Activated T-helper 1 cell treated with anti-CD3 and anti-CD28 coated beads, Interleukin-2, amount 50 U/mL, for 16 hours (primary cell): ENCODE measurements around the gene DNM3.

Experiments
- DNase-seq, 2 donors: peaks; one replicate each; pipeline ENCODE4 v3.0.0-alpha.2; 2020; ENCODE audit warnings: low read depth in 1 of 2, low spot score in 1 of 2

The DNM3 gene

DNA sequence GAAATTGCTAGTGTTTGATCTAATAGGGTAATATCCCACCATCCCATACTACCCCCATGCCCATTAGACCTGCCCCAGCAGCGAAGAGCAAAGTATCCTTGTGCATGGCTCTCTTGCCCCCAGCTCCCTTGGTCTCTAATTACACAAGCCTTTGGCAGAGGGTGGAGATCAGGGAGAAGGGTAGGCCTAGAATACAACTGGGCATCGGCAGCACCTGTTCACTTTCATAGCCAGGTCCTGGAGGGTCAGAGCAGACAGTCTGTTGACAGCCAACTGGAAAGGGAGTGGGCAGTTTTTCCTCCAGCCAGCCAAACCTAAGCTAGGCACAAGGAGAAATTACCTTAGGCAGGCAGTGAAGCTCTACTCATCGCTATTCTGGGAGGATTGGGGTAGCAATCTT, 605.2 kb downstream of the DNM3 start:
- DNase-seq = no peak

DNA sequence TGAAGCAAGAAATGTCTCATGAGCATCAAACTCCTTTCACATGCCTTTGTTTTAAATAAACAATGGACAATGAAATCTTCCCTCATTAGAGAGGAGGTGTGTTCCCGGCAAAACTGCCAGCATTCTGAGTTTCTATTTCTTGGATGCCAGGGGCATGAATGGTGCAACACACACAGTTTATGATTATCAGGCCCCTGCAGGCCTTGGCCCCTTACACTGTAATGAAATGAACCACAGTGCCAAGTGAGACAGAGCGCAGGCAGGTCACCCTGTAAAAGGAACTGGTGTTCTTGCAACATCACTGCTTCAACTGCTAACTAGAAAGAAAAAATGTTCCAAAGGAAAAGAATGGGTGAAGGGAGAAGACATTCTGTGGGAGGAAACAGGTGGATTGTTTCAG, 606.3 kb downstream of the DNM3 start:
- DNase-seq = no peak

DNA sequence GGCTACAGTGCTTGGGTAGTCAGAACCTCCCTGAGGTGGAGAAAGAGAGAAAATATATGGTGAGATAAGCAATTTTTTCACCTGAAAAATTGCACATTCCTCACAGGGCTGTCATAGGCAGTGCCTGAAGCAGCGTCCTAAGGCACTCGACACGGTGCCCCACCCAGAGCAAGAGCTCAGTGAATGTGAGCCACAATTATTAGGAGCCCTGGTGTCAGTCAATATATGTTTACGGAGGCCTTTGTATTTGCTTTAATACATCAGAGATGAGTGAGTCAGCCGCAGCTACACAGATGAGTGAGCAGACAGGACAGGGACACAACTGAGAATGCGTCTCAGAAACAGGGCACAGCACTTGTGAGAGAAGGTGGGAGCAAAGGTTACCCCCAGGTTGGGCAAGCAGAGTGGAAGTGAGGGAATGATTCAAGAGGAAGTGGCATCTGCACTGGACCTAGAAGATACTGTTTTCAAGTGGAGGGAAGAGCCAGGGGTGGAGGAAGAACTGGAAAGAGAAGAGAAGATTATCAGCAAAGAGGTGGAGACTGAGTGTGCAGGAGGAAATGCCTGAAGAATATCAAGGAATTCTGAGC, 607.8 kb downstream of the DNM3 start:
- DNase-seq = no peak

- peak in 1 of 2 donors; percentile 6 for DNase-seq
Observed at GRCh38 chr1:172449585-172450523, 608.6 kb downstream of the DNM3 start.

DNA sequence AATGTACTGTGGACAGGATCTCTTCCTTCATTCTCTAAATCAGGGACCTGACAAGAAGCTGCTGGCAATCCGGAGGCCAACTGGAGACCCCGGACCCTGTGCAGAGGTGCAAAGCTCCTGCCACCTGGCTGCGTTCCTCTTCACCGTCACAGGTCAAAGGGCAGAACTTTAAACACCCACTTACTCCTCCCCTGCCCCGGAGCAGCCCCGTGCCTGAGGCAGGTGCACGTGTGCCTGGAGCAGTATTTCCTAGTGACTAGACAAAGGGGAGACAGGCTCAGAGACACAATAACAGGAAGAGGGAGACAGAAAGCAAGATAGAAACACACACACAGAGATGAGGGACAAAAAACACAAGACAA, 609.2 kb downstream of the DNM3 start:
- no peak for DNase-seq

- no peak for DNase-seq
Observed at GRCh38 chr1:172451002-172451443, 609.7 kb downstream of the DNM3 start.

DNA sequence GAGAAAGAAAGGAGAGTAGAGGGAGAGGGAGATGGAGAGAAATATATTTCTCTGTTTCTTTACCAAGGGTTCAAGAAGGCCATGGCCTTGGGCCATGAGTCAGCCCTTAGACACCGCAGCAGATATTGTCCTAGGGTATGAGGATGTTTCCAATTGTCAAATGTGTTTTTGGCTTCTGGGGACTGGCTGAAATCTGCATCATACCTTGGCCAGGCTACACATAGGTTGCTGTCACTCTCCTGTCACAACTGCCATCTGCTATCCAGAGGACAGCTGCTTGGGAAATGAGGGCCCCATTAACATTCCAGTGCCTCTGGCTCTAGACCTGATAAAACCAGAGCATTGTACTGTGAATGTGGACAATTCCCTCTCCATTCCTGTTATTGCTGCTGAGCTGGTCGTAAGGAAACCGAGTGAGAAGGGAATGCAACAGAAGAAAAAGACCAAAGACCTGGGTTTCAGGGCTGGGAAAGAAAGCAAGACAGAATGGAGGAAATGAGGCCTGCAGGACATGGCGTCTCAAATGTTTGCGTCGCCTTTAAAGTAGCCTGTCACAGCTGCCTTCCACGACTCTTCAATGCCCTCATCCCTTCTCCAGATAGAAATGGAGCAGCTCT, 611.3 kb downstream of the DNM3 start:
- no peak for DNase-seq

GRCh38 chr1:172453153-172453545, 611.9 kb downstream of the DNM3 start:
- DNase-seq = no peak

DNA sequence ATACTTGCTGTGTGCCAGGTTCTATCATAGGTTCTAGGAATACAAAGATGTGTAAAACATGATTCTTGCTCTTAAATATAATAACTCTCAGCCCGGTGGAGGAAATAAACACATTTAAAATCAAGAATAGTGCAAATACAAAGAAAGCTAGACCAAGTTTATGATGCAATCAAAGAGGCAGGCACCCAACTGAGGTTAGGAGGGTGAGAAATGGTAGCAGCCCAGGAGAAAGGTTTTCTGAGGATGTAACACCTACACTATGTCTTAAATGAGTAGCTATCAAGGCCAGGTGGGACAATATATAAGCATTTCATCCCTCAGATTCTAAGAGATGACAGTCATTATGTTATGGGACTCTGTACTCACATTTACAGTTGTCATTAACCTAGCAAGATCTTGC, 612.3 kb downstream of the DNM3 start:
- DNase-seq = no peak

GRCh38 chr1:172455451-172455850, 614.2 kb downstream of the DNM3 start:
- no peak for DNase-seq

DNA sequence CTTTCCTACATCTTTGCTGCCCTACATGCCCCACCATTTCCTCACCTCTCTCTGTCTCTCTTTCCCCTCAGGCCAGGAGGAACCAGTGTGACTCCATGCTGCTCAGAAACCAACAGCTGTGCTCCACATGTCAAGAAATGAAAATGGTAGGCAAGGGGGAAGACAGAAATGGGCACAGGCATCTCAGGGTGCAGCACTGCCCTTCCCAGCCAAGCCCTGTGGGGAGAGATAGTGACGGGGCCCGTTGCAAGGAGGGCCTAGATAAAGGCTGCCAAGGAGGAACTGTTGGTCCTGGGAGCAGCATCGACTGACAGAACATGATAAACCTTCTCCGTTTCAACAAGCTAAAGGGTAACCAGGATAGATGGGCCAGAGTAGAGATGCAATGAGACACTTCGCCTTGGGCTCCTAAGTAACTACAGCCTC, 615.1 kb downstream of the DNM3 start:
- DNase-seq = no peak

GRCh38 chr1:172457479-172458130, 616.3 kb downstream of the DNM3 start:
- DNase-seq = no peak

GRCh38 chr1:172460177-172460576, 618.9 kb downstream of the DNM3 start:
- DNase-seq = no peak

DNA sequence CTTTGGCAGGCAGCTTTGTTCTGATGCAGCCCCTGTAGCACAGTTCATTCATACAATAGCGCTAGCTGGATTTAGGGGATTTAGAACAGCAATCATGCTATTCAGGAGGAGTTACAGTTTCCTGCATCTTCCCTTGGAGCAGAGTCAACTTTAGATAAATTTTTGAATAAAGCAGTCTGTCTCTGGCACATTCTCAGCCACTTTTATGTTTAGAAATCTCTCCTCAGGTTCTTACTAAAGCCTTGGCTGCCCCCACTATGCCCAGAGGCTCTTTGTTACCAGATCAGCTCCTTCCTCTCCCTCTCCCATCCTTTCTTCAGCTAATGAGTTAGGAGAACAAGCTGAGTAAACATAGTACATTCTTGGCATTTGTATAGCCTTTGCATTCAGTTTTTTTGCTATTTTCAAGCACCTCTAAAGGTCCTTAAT, 619.6 kb downstream of the DNM3 start:
- no peak for DNase-seq
